GM23338 (cell line): ENCODE data around the gene ZNF397. TPM values are rescaled to one million over a fixed set of nuclear protein-coding genes. Genes with fewer than 3 reads are reported as not detected.

Experiments
- ATAC-seq: fragments of 200-7000 bp; cut with Tn5 transposase; 3 replicates; pipeline ENCODE4 v1.9.1; 2020
- DNase-seq: peaks from one replicate; pipeline ENCODE4 v3.0.0-alpha.2; 2015; ENCODE audit warnings: low spot score
- H2AFZ ChIP-seq: fragments of 200-600 bp; sonication (generic); 2 replicates; pipeline ENCODE4 v1.8.0; 2016; ENCODE audit warnings: antibody characterized with exemption, mild to moderate bottlenecking, moderate library complexity
- H3F3A ChIP-seq: fragments of 200-600 bp; sonication (generic); replicated peaks from 2 replicates; pipeline ENCODE4 v1.8.0; 2017; ENCODE audit warnings: antibody characterized with exemption, mixed run types, low read depth
- H3K27ac ChIP-seq: fragments of 200-600 bp; sonication (generic); 2 replicates; pipeline ENCODE4 v1.6.1; 2016; ENCODE audit warnings: low read depth
- H3K27me3 ChIP-seq: fragments of 200-600 bp; sonication (generic); 2 replicates; pipeline ENCODE4 v1.8.0; 2016; ENCODE audit warnings: mild to moderate bottlenecking, mixed run types, moderate library complexity; ENCODE audit not compliant: insufficient read depth
- H3K36me3 ChIP-seq: fragments of 200-600 bp; sonication (generic); 2 replicates; pipeline ENCODE4 v1.8.0; 2016; ENCODE audit warnings: mild to moderate bottlenecking; ENCODE audit not compliant: insufficient read depth
- H3K4me1 ChIP-seq: fragments of 200-600 bp; sonication (generic); 2 replicates; pipeline ENCODE4 v1.8.0; 2016; ENCODE audit warnings: mild to moderate bottlenecking, moderate library complexity; ENCODE audit not compliant: insufficient read depth
- H3K4me2 ChIP-seq: fragments of 200-600 bp; sonication (generic); 2 replicates; pipeline ENCODE4 v1.7.1; 2017; ENCODE audit warnings: mixed run types
- H3K4me3 ChIP-seq: fragments of 200-600 bp; sonication (generic); 2 replicates; pipeline ENCODE4 v1.6.1; 2016; ENCODE audit warnings: mixed run types
- H3K79me2 ChIP-seq: fragments of 200-600 bp; sonication (generic); replicated peaks from 2 replicates; pipeline ENCODE4 v1.8.0; 2017; ENCODE audit warnings: mild to moderate bottlenecking; ENCODE audit not compliant: insufficient read depth
- H3K9me2 ChIP-seq: fragments of 200-600 bp; sonication (generic); 2 replicates; pipeline ENCODE4 v1.8.0; 2017; ENCODE audit not compliant: insufficient read depth
- H4K20me1 ChIP-seq: fragments of 200-600 bp; sonication (generic); replicated peaks from 2 replicates; pipeline ENCODE4 v1.8.0; 2017; ENCODE audit warnings: mild to moderate bottlenecking; ENCODE audit not compliant: insufficient read depth
- H3K27ac Mint-ChIP-seq: 2 replicates; pipeline ENCODE4 v1.8.0; 2020; ENCODE audit warnings: inconsistent platforms, mild to moderate bottlenecking, moderate library complexity, mixed read lengths
- H3K27me3 Mint-ChIP-seq: 3 replicates; pipeline ENCODE4 v1.8.0; 2022; ENCODE audit warnings: low read depth, mild to moderate bottlenecking, moderate library complexity, mixed read lengths, inconsistent platforms; ENCODE audit not compliant: insufficient read depth, poor library complexity
- H3K36me3 Mint-ChIP-seq: 3 replicates; pipeline ENCODE4 v1.8.0; 2021; ENCODE audit warnings: low read depth, mild to moderate bottlenecking, inconsistent platforms, moderate library complexity, mixed read lengths
- H3K4me1 Mint-ChIP-seq: 3 replicates; pipeline ENCODE4 v1.8.0; 2020; ENCODE audit warnings: mild to moderate bottlenecking, inconsistent platforms, mixed read lengths
- H3K4me3 Mint-ChIP-seq: 3 replicates; pipeline ENCODE4 v1.8.0; 2021; ENCODE audit warnings: moderate library complexity, mild to moderate bottlenecking, inconsistent platforms, mixed read lengths
- H3K9me3 Mint-ChIP-seq: 3 replicates; pipeline ENCODE4 v1.8.0; 2020; ENCODE audit warnings: moderate library complexity, mild to moderate bottlenecking, inconsistent platforms, mixed read lengths
- CREB1 ChIP-seq: fragments of 250-450 bp; sonication (Bioruptor Pico); IDR thresholded peaks from 2 replicates; pipeline ENCODE4 v1.5.0; 2020; ENCODE audit warnings: low read depth, mild to moderate bottlenecking, moderate library complexity
- CTCF ChIP-seq, 2 experiments: fragments of 200-600 bp in 1 of 2; sonication (generic) in 1 of 2; conservative IDR thresholded peaks; 2 replicates each; pipeline versions ENCODE4 v1.5.1 to v1.6.1; 2016 to 2017; ENCODE audit warnings: antibody characterized with exemption in 2 of 2, low read depth in 2 of 2, mild to moderate bottlenecking in 2 of 2, moderate library complexity in 1 of 2
- ETS1 ChIP-seq: IDR thresholded peaks from 2 replicates; pipeline ENCODE4 v1.6.1; 2016; ENCODE audit warnings: antibody characterized with exemption
- EZH2phosphoT487 ChIP-seq: fragments of 200-600 bp; sonication (generic); IDR thresholded peaks from one replicate; pipeline ENCODE4 v1.8.1; 2018; ENCODE audit warnings: antibody characterized with exemption; ENCODE audit not compliant: unreplicated experiment
- REST ChIP-seq: IDR thresholded peaks from one replicate; pipeline ENCODE4 v1.6.1; 2018; ENCODE audit warnings: antibody characterized with exemption; ENCODE audit not compliant: unreplicated experiment
- ZNF331 ChIP-seq: fragments of 250-450 bp; sonication (Bioruptor Pico); IDR thresholded peaks from 2 replicates; pipeline ENCODE4 v1.5.0; 2020; ENCODE audit warnings: low read depth, mild to moderate bottlenecking, moderate library complexity
- ZNF462 ChIP-seq: fragments of 250-450 bp; sonication (Bioruptor Pico); IDR thresholded peaks from 2 replicates; pipeline ENCODE4 v1.5.0; 2020; ENCODE audit warnings: mild to moderate bottlenecking, moderate library complexity
- polyA plus RNA-seq: library from polyadenylated mRNA; unstranded; fragments of >200 nt; fragmentation: Nextera tagmentation; extraction: Ambion mirVana; gene quantifications from 2 replicates; pipeline ENCODE4 v1.2.1, GENCODE V29; 2016
- total RNA-seq: library from RNA; depleted of rRNA; stranded (reverse); fragments of >200 nt; shearing (Covaris generic); gene quantifications from 2 replicates; pipeline ENCODE4 v1.2.3, GENCODE V29; 2014

Gene ZNF397
- total and polyA plus RNA-seq, 2 experiments from 2014 or later = 19.1 to 48.6 TPM

GRCh38 chr18:35201256-35201931, 39.4 kb upstream of the ZNF397 start:
- 0 out of 2 replicates have a peak, but pooled peaks cover 3% of the 10 kb centered on the region for H3K4me1 ChIP-seq
- H3K9me2 ChIP-seq = no peaks in the 10 kb centered on the region
- H2AFZ ChIP-seq = peak overlapping the region; percentile 86
- Mint-ChIP-seq H3K36me3 (peaks cover 20% of the 10 kb centered on the region), H3K4me3 (no peak overlapping the region), H3K4me1 (peaks cover 3% of the 10 kb centered on the region; the same call in 2 of the 3 replicates), H3K27ac (peak overlapping the region; percentile 44; the same call in 1 of the 2 replicates), H3K27me3 (peaks cover 2% of the 10 kb centered on the region), H3K9me3 (peaks cover 20% of the 10 kb centered on the region)
- no peak overlapping the region for H3K4me2 ChIP-seq
- H4K20me1 ChIP-seq = no peaks in the 10 kb centered on the region
- no peaks in the 10 kb centered on the region for H3K27me3 ChIP-seq
- DNase-seq (no peak), ATAC-seq (no peak)
- H3F3A ChIP-seq = no peaks in the 10 kb centered on the region
- TF ChIP-seq CTCF (conservative IDR thresholded peaks at IDR 0.05; ENCODE audit: low read depth in 2 of 2) (no peak), ZNF462 (no peak), EZH2phosphoT487 (no peak), ZNF331 (no peak), ETS1 (no peak), REST (no peak), CREB1 (no peak)
- no peak overlapping the region for H3K27ac ChIP-seq
- no peaks in the 10 kb centered on the region for H3K79me2 ChIP-seq
- H3K4me3 ChIP-seq = no peak overlapping the region
- 0 out of 2 replicates have a peak, but pooled peaks cover 3% of the 10 kb centered on the region for H3K36me3 ChIP-seq
